Measurements from ENCODE around the gene C1orf216. TPM values are rescaled to one million over a fixed set of nuclear protein-coding genes. Genes with fewer than 3 reads are reported as not detected.

The C1orf216 gene
- total and polyA plus RNA-seq, 2 donors (not counting 1 experiment from before 2014, with no cell fraction given): 2.2 to 5.4 TPM

DNA sequence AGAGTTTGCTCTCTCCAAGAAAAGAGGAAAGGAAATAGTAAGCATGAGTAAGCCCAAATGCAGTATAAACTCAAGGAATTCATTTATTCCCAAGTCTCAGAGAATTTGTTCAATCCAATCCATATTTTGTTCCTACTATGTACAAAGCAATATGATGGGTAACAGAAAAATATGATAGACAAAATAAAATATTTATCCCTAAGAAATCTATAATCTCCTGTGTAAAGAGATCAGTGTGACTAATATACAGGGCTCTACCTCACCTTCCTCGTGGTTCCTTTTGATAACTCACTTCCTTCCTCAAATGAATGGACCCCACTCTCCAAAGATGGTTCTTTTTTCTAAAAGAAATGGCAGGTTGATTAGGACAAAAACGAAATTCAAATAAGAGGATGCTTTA lies 43.5 kb upstream of the C1orf216 start:
- Histone ChIP-seq H4K20me1 (ENCODE audit: control insufficient read depth, insufficient read depth, low read length, poor library complexity, severe bottlenecking) (no peaks in the 10 kb centered on the region), H3K9me3 (ENCODE audit: control extremely low read depth in 1 of 3, control insufficient read depth in 2 of 3, insufficient read depth in 1 of 3, low read length in 2 of 3) (no peaks in the 10 kb centered on the region), H2AFZ (ENCODE audit: insufficient read depth, low read depth, low read length, poor library complexity, severe bottlenecking) (no peak overlapping the region), H3K79me2 (ENCODE audit: control insufficient read depth, insufficient read depth, low read length) (no peaks in the 10 kb centered on the region), H3K4me3 (ENCODE audit: control extremely low read depth in 1 of 5, extremely low read depth in 1 of 5, insufficient read depth in 1 of 5, low read depth in 2 of 5, low read length in 4 of 5) (no peak overlapping the region), H3K4me1 (ENCODE audit: control insufficient read depth in 2 of 2, insufficient read depth in 2 of 2, low read length in 2 of 2) (no peaks in the 10 kb centered on the region), H3K4me2 (replicated peaks; ENCODE audit: low read depth, low read length, poor library complexity, severe bottlenecking) (no peak overlapping the region), H3K27ac (ENCODE audit: low read length in 2 of 2) (no peak overlapping the region), H3K36me3 (replicated peaks in 1 of 2; ENCODE audit: control extremely low read depth in 1 of 2, control insufficient read depth in 1 of 2, extremely low read depth in 1 of 2, insufficient read depth in 2 of 2, low read length in 1 of 2) (no peaks in the 10 kb centered on the region), H3K27me3 (replicated peaks in 1 of 4; ENCODE audit: control extremely low read depth in 1 of 4, control insufficient read depth in 3 of 4, insufficient read depth in 4 of 4, low read length in 3 of 4) (no peaks in the 10 kb centered on the region), H3K9ac (ENCODE audit: low read length) (no peak overlapping the region)
- ATAC-seq (ENCODE audit: low read depth) (no peak), DNase-seq (no peak)
- TF ChIP-seq, protein P1, sequence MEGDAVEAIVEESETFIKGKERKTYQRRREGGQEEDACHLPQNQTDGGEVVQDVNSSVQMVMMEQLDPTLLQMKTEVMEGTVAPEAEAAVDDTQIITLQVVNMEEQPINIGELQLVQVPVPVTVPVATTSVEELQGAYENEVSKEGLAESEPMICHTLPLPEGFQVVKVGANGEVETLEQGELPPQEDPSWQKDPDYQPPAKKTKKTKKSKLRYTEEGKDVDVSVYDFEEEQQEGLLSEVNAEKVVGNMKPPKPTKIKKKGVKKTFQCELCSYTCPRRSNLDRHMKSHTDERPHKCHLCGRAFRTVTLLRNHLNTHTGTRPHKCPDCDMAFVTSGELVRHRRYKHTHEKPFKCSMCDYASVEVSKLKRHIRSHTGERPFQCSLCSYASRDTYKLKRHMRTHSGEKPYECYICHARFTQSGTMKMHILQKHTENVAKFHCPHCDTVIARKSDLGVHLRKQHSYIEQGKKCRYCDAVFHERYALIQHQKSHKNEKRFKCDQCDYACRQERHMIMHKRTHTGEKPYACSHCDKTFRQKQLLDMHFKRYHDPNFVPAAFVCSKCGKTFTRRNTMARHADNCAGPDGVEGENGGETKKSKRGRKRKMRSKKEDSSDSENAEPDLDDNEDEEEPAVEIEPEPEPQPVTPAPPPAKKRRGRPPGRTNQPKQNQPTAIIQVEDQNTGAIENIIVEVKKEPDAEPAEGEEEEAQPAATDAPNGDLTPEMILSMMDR (IDR thresholded peaks at IDR 0.05): no peak
- TF ChIP-seq EZH2 (IDR thresholded peaks at IDR 0.05; ENCODE audit: borderline replicate concordance, insufficient read depth, low read depth, low read length, poor library complexity, severe bottlenecking): no peak
- Mint-ChIP-seq H3K9me3 (ENCODE audit: insufficient read depth) (no peaks in the 10 kb centered on the region), H3K4me3 (no peak overlapping the region), H3K27me3 (no peaks in the 10 kb centered on the region), H3K27ac (no peak overlapping the region), H3K4me1 (peaks cover 2% of the 10 kb centered on the region)
- intact Hi-C loops (cut with micrococcal nuclease): no loop called here
- no CpG with 5 or more reads among the region's 2 CpGs for WGBS (ENCODE audit: insufficient coverage)
- CTCF ChIA-PET: interaction anchor here (1.6 kb wide), 1 partner anchor 194 kb away, joined by 4 read pairs; no protein-coding TSS in a partner anchor
- POLR2A ChIA-PET: no interaction called here

DNA sequence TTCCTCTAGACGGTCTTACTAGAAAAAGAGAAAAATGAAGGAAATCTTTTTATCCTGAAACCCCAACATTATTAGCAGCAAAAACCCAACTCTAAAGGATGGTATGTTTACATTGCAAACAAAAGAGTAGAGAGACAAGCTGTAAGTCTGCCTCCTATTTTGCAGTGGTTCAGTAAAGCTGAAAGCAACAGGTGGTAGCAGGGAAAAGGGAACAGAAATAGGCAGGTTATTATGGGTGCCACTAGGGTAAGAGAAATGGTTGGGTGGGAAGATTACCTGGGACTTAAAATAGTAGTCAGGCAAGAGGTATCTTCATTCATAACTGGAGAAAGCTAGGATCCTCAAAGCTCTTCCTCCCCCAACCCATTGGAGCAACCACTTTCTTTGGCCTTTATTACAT lies 37.4 kb upstream of the C1orf216 start:
- H3K4me1 Mint-ChIP-seq: no peaks in the 10 kb centered on the region
- H3K79me2 ChIP-seq (ENCODE audit: control insufficient read depth, insufficient read depth, low read length): no peaks in the 10 kb centered on the region
- no peaks in the 10 kb centered on the region for H3K27me3 Mint-ChIP-seq
- H3K9ac ChIP-seq (ENCODE audit: low read length): no peak overlapping the region
- CTCF ChIA-PET: interaction anchor here (0.7 to 1.4 kb wide), 3 partner anchors 9 to 191 kb away, joined by 3 read pairs; no protein-coding TSS in a partner anchor
- TF ChIP-seq, protein P1 (IDR thresholded peaks at IDR 0.05): no peak
- no peak for TF ChIP-seq EZH2 (IDR thresholded peaks at IDR 0.05; ENCODE audit: borderline replicate concordance, insufficient read depth, low read depth, low read length, poor library complexity, severe bottlenecking)
- H3K9me3 Mint-ChIP-seq (ENCODE audit: insufficient read depth): no peaks in the 10 kb centered on the region
- no peak overlapping the region for H2AFZ ChIP-seq (ENCODE audit: insufficient read depth, low read depth, low read length, poor library complexity, severe bottlenecking)
- ATAC-seq (ENCODE audit: low read depth) (no peak), DNase-seq (no peak)
- no CpG with 5 or more reads among the region's 1 CpG for WGBS (ENCODE audit: insufficient coverage)
- H4K20me1 ChIP-seq (ENCODE audit: control insufficient read depth, insufficient read depth, low read length, poor library complexity, severe bottlenecking): no peaks in the 10 kb centered on the region
- H3K27ac Mint-ChIP-seq: no peak overlapping the region
- H3K27ac ChIP-seq (ENCODE audit: low read length in 2 of 2): no peak overlapping the region
- intact Hi-C loops (cut with micrococcal nuclease): no loop called here
- no peaks in the 10 kb centered on the region for H3K27me3 ChIP-seq (replicated peaks in 1 of 4; ENCODE audit: control extremely low read depth in 1 of 4, control insufficient read depth in 3 of 4, insufficient read depth in 4 of 4, low read length in 3 of 4)
- H3K4me3 Mint-ChIP-seq: no peak overlapping the region
- POLR2A ChIA-PET: no interaction called here
- H3K4me2 ChIP-seq (replicated peaks; ENCODE audit: low read depth, low read length, poor library complexity, severe bottlenecking): no peak overlapping the region
- H3K9me3 ChIP-seq (ENCODE audit: control extremely low read depth in 1 of 3, control insufficient read depth in 2 of 3, insufficient read depth in 1 of 3, low read length in 2 of 3): no peaks in the 10 kb centered on the region
- H3K36me3 ChIP-seq (replicated peaks in 1 of 2; ENCODE audit: control extremely low read depth in 1 of 2, control insufficient read depth in 1 of 2, extremely low read depth in 1 of 2, insufficient read depth in 2 of 2, low read length in 1 of 2): no peaks in the 10 kb centered on the region
- H3K4me1 ChIP-seq (ENCODE audit: control insufficient read depth in 2 of 2, insufficient read depth in 2 of 2, low read length in 2 of 2): no peaks in the 10 kb centered on the region
- H3K4me3 ChIP-seq (ENCODE audit: control extremely low read depth in 1 of 5, extremely low read depth in 1 of 5, insufficient read depth in 1 of 5, low read depth in 2 of 5, low read length in 4 of 5): no peak overlapping the region
